Gastrocnemius medialis (tissue), 4 donors: ENCODE measurements around the gene SMG5.

Experiments used
- POLR2A ChIP-seq, 2 donors: fragments of 450-650 bp; IDR thresholded peaks; one replicate each; pipeline ENCODE4 v1.6.1; 2017; ENCODE audit warnings: antibody characterized with exemption in 2 of 2, mild to moderate bottlenecking in 2 of 2, moderate library complexity in 2 of 2
- TF ChIP-seq, protein P1 (sequence below), 5 experiments: fragments of 450-650 bp in 3 of 5; fragments of 200-600 bp in 2 of 5; sonication (generic) in 2 of 5; IDR thresholded peaks in 4 of 5; conservative IDR thresholded peaks in 1 of 5; 1 replicate in 4 of 5; 2 replicates in 1 of 5; pipeline ENCODE4 v1.5.1; 2016 to 2019; ENCODE audit warnings: antibody characterized with exemption in 5 of 5, mild to moderate bottlenecking in 3 of 5, moderate library complexity in 3 of 5

DNA sequence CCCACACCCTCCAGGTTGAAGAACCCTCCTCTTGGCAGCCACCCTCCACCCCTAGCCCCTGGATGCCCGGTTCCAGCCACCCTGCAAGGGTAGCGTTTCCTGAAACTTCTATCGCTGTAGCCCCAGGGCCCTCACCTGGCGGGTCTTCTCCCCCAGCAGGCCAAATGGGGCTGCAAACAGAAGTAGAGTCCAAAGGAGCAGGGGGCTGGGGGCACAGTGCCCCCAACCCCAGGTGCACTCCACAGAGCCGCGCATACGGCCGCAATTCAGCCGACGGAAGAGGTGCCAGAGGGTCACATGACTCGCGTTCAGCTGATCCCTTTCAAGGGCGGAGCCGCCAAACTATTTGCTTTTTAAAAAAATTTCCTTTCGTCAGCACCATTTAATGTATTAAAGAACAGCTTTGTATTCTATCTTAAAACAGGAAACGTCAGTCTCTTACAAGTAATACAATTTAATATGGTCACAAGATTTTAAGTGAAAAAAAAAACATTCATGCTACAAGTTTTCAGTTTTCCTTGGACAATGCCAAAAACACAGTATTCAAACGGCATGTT is 12.8 kb upstream of the SMG5 start, which contains the start of gene GLMP:
- TF ChIP-seq, protein P1, sequence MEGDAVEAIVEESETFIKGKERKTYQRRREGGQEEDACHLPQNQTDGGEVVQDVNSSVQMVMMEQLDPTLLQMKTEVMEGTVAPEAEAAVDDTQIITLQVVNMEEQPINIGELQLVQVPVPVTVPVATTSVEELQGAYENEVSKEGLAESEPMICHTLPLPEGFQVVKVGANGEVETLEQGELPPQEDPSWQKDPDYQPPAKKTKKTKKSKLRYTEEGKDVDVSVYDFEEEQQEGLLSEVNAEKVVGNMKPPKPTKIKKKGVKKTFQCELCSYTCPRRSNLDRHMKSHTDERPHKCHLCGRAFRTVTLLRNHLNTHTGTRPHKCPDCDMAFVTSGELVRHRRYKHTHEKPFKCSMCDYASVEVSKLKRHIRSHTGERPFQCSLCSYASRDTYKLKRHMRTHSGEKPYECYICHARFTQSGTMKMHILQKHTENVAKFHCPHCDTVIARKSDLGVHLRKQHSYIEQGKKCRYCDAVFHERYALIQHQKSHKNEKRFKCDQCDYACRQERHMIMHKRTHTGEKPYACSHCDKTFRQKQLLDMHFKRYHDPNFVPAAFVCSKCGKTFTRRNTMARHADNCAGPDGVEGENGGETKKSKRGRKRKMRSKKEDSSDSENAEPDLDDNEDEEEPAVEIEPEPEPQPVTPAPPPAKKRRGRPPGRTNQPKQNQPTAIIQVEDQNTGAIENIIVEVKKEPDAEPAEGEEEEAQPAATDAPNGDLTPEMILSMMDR (IDR thresholded peaks at IDR 0.05 in 4 of 5, conservative IDR thresholded peaks at IDR 0.05 in 1 of 5): no peak
- TF ChIP-seq POLR2A (IDR thresholded peaks at IDR 0.05): peak in 1 of 2 donors; percentile 25
